Neural crest cell (in vitro differentiated cells): ENCODE results near the gene INPP4B. TPM values are rescaled to one million over a fixed set of nuclear protein-coding genes. Genes with fewer than 3 reads are reported as not detected.

Experiments
- DNase-seq: peaks from one replicate; pipeline ENCODE4 v3.0.0; 2021; ENCODE audit warnings: low read depth, mixed read lengths, low spot score
- H3K27ac Mint-ChIP-seq: one replicate; pipeline ENCODE4 v1.8.0; 2021; ENCODE audit warnings: mild to moderate bottlenecking, mixed read lengths; ENCODE audit not compliant: unreplicated experiment
- H3K27me3 Mint-ChIP-seq: 2 replicates; pipeline ENCODE4 v1.8.0; 2021; ENCODE audit warnings: low read depth, mild to moderate bottlenecking, mixed read lengths
- H3K36me3 Mint-ChIP-seq: 2 replicates; pipeline ENCODE4 v1.8.0; 2021; ENCODE audit warnings: low read depth, mild to moderate bottlenecking, mixed read lengths
- H3K4me1 Mint-ChIP-seq: 2 replicates; pipeline ENCODE4 v1.8.0; 2021; ENCODE audit warnings: mixed read lengths
- H3K4me3 Mint-ChIP-seq: one replicate; pipeline ENCODE4 v1.8.0; 2021; ENCODE audit warnings: mild to moderate bottlenecking, mixed read lengths
- H3K9me3 Mint-ChIP-seq: 2 replicates; pipeline ENCODE4 v1.8.0; 2021; ENCODE audit warnings: mixed read lengths
- CTCF ChIP-seq: fragments of 200-600 bp; sonication (generic); conservative IDR thresholded peaks from 2 replicates; pipeline ENCODE4 v1.5.0; 2021; ENCODE audit warnings: antibody characterized with exemption, mild to moderate bottlenecking
- total RNA-seq: library from RNA; stranded (reverse); gene quantifications from 2 replicates; pipeline ENCODE4 v1.2.1, GENCODE V29; 2021

Gene INPP4B
- total RNA-seq, 1 donor from 2014 or later, result 7.3 TPM

- DNase-seq, result no peak
- no peak for TF ChIP-seq CTCF
- H3K27me3 Mint-ChIP-seq, result peaks cover 76% of the 10 kb centered on the region
- H3K4me3 Mint-ChIP-seq, result peak overlapping the region; percentile 96
- H3K9me3 Mint-ChIP-seq, result no peaks in the 10 kb centered on the region
- H3K36me3 Mint-ChIP-seq, result no peaks in the 10 kb centered on the region
- no peak overlapping the region for H3K27ac Mint-ChIP-seq
- H3K4me1 Mint-ChIP-seq, result no peaks in the 10 kb centered on the region
These were observed 1.3 kb downstream of the INPP4B start for GRCh38 chr4:142844782-142845181.

GRCh38 chr4:142840516-142841123, 5.5 kb downstream of the INPP4B start:
- Mint-ChIP-seq H3K36me3 (no peaks in the 10 kb centered on the region), H3K27me3 (peaks cover 35% of the 10 kb centered on the region), H3K27ac (no peak overlapping the region), H3K9me3 (no peaks in the 10 kb centered on the region), H3K4me3 (no peak overlapping the region), H3K4me1 (no peaks in the 10 kb centered on the region)
- DNase-seq, result no peak
- TF ChIP-seq CTCF, result peak; percentile 83

GRCh38 chr4:142838778-142839177, 7.3 kb downstream of the INPP4B start:
- H3K36me3 Mint-ChIP-seq, result no peaks in the 10 kb centered on the region
- no peak overlapping the region for H3K27ac Mint-ChIP-seq
- peaks cover 16% of the 10 kb centered on the region for H3K27me3 Mint-ChIP-seq
- TF ChIP-seq CTCF, result no peak
- no peak for DNase-seq
- no peak overlapping the region for H3K4me3 Mint-ChIP-seq
- H3K9me3 Mint-ChIP-seq, result no peaks in the 10 kb centered on the region
- H3K4me1 Mint-ChIP-seq, result no peaks in the 10 kb centered on the region

GRCh38 chr4:142832022-142832421, 14.1 kb downstream of the INPP4B start:
- H3K27ac Mint-ChIP-seq, result no peak overlapping the region
- H3K9me3 Mint-ChIP-seq, result no peaks in the 10 kb centered on the region
- no peak for DNase-seq
- peaks cover under 1% of the 10 kb centered on the region for H3K4me1 Mint-ChIP-seq
- H3K27me3 Mint-ChIP-seq, result no peaks in the 10 kb centered on the region
- H3K4me3 Mint-ChIP-seq, result no peak overlapping the region
- TF ChIP-seq CTCF, result no peak
- H3K36me3 Mint-ChIP-seq, result no peaks in the 10 kb centered on the region

GRCh38 chr4:142826503-142827241, 19.4 kb downstream of the INPP4B start:
- no peak overlapping the region for H3K27ac Mint-ChIP-seq
- DNase-seq, result no peak
- H3K36me3 Mint-ChIP-seq, result no peaks in the 10 kb centered on the region
- TF ChIP-seq CTCF, result no peak
- no peaks in the 10 kb centered on the region for H3K27me3 Mint-ChIP-seq
- no peak overlapping the region for H3K4me3 Mint-ChIP-seq
- peaks cover 2% of the 10 kb centered on the region for H3K9me3 Mint-ChIP-seq
- H3K4me1 Mint-ChIP-seq, result peaks cover 22% of the 10 kb centered on the region
